Adrenal gland (tissue), 5 donors: Measurements from ENCODE around the gene RASA3.

Experiments
- CTCF ChIP-seq, 6 experiments: fragments of 450-650 bp in 4 of 6; fragments of 200-600 bp in 2 of 6; sonication (generic) in 1 of 6; IDR thresholded peaks; 1 replicate in 5 of 6; 2 replicates in 1 of 6; pipeline versions ENCODE4 v1.5.1 to v1.8.0; 2016 to 2021; ENCODE audit warnings: antibody characterized with exemption in 6 of 6, mild to moderate bottlenecking in 2 of 6, moderate library complexity in 1 of 6
- POLR2A ChIP-seq, 2 donors: fragments of 450-650 bp; IDR thresholded peaks; one replicate each; pipeline ENCODE4 v1.6.1; 2017; ENCODE audit warnings: antibody characterized with exemption in 2 of 2, mild to moderate bottlenecking in 2 of 2, moderate library complexity in 1 of 2
- donor health status: DM: no; HTN: no; CAD: no.

GRCh38 chr13:114146173-114146572 lies 13.8 kb upstream of the RASA3 start:
- TF ChIP-seq CTCF (IDR thresholded peaks at IDR 0.05) (no peak), POLR2A (IDR thresholded peaks at IDR 0.05) (no peak)
